IgD-negative memory B cell (primary cell): ENCODE results near the gene SORL1. TPM values are rescaled to one million over a fixed set of nuclear protein-coding genes. Genes with fewer than 3 reads are reported as not detected.
A peak's percentile ranks its signal among the peaks of the same experiment; 100 is the strongest.

Source experiments
- H3K27ac Mint-ChIP-seq, 3 donors: one replicate each; pipeline ENCODE4 v1.8.0; 2020 to 2022; ENCODE audit warnings: mild to moderate bottlenecking in 3 of 3, mixed read lengths in 3 of 3, moderate library complexity in 1 of 3
- H3K27me3 Mint-ChIP-seq: one replicate; pipeline ENCODE4 v1.8.0; 2021; ENCODE audit warnings: mixed read lengths
- H3K36me3 Mint-ChIP-seq: one replicate; pipeline ENCODE4 v1.8.0; 2020; ENCODE audit warnings: mild to moderate bottlenecking, mixed read lengths
- H3K4me1 Mint-ChIP-seq, 3 donors: one replicate each; pipeline ENCODE4 v1.8.0; 2020 to 2022; ENCODE audit warnings: mixed read lengths in 3 of 3, mild to moderate bottlenecking in 1 of 3
- H3K4me3 Mint-ChIP-seq, 4 donors: one replicate each; pipeline ENCODE4 v1.8.0; 2020 to 2022; ENCODE audit warnings: mild to moderate bottlenecking in 4 of 4, mixed read lengths in 4 of 4, moderate library complexity in 3 of 4
- H3K9me3 Mint-ChIP-seq, 3 donors: one replicate each; pipeline ENCODE4 v1.8.0; 2020 to 2021; ENCODE audit warnings: mixed read lengths in 3 of 3, mild to moderate bottlenecking in 1 of 3
- polyA plus RNA-seq: library from polyadenylated mRNA; unstranded; fragments of 300-500 nt; fragmentation: Illumina TruSeq; gene quantifications from one replicate; pipeline ENCODE4 v1.2.3, GENCODE V29; 2021

Gene SORL1
- polyA plus RNA-seq, 1 donor from 2014 or later: 25.8 TPM

DNA sequence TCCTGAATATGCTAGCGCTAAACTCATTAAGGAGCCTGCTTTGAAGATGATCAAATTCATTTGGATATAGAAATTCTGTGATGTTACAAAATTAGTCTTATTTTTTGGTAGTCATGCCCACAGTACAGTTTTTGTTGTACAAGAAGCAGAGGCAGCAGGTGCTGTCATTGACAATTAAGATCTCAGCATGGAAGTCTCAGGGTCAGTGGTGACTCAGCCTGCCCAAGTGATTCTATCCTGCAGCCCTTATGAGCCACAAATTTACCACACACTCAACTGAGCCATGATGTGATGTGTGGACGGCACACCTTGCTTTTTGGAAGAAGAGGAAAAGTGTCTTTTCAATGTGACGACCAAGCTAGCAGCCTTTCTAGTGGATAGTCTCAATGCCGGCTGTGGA lies 154.2 kb downstream of the SORL1 start:
- peaks cover 7% of the 10 kb centered on the region for H3K36me3 Mint-ChIP-seq
- no peaks in the 10 kb centered on the region for H3K9me3 Mint-ChIP-seq
- no peak overlapping the region for H3K4me3 Mint-ChIP-seq
- no peaks in the 10 kb centered on the region for H3K4me1 Mint-ChIP-seq
- no peak overlapping the region for H3K27ac Mint-ChIP-seq
- no peaks in the 10 kb centered on the region for H3K27me3 Mint-ChIP-seq

DNA sequence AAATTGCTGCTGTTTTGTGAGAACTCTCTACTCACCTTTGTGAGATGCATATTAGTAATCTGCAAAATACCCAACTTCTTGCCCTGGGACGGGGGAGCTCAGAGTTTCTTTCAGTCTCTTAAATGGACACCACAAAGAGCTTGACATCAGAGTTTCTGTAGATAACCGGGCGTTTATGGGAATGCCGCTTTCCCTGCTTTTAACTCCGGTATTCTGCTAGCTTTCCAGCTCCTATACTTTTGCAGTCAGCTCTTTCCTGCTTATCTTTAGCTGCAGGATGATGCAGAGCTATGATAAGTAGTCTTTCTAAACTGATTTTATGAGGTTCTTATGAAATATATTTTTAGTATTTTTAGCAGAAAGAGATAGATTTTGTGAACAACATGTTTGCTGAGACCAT lies 155.2 kb downstream of the SORL1 start:
- no peaks in the 10 kb centered on the region for H3K4me1 Mint-ChIP-seq
- H3K27ac Mint-ChIP-seq: no peak overlapping the region
- H3K4me3 Mint-ChIP-seq: no peak overlapping the region
- no peaks in the 10 kb centered on the region for H3K27me3 Mint-ChIP-seq
- no peaks in the 10 kb centered on the region for H3K9me3 Mint-ChIP-seq
- peaks cover 7% of the 10 kb centered on the region for H3K36me3 Mint-ChIP-seq

DNA sequence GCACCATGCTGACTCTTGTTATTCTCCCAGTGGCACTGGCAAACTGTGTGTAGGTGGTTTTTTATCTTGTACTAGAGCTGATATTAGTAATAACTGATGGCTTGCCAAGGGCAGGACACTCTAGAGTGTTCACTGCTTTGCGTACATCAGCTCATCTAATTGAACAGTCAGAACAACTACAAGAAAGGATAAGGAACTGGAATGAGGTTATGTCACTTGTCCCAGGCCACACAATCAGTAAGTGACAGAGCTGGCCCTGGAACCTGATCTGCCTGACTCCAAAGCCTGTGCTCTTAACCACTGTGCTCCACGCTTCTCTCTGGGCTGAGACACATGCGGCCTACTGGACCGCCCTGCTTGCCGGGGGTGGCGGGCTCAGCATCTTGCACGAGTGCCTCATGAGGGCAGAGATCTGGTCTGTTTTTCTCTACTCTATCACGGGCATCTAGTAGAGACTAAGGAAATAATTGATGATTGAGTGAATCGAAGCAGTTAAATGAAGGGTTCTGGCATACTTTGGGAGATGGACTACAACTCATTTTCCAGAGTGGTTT lies 156.5 kb downstream of the SORL1 start:
- H3K27ac Mint-ChIP-seq: no peak overlapping the region
- peaks cover 7% of the 10 kb centered on the region for H3K36me3 Mint-ChIP-seq
- no peaks in the 10 kb centered on the region for H3K4me1 Mint-ChIP-seq
- H3K4me3 Mint-ChIP-seq: peak overlapping the region in 1 of 4 donors; percentile 41
- no peaks in the 10 kb centered on the region for H3K9me3 Mint-ChIP-seq
- H3K27me3 Mint-ChIP-seq: no peaks in the 10 kb centered on the region

DNA sequence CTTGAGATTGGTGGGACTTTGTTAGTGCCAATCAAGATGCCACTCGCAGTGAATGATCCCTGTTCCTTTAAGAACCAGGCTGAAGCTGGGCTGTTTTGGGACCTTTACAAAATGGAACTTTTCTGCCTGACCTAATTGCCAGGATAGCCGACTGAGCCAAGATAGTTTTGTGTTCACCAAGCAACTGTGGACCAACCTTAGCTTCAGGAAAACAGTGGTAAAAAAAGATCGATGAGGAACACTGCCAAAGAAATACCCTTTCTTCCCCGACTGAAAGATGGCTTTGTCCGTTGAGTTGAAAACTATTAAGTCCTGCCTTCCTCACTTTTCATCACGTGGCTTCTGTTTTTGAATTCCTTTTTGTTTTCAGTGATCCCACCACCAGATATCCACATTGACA lies 158.6 kb downstream of the SORL1 start:
- no peak overlapping the region for H3K27ac Mint-ChIP-seq
- H3K4me1 Mint-ChIP-seq: no peaks in the 10 kb centered on the region
- H3K4me3 Mint-ChIP-seq: no peak overlapping the region
- no peaks in the 10 kb centered on the region for H3K27me3 Mint-ChIP-seq
- peaks cover 1% of the 10 kb centered on the region for H3K36me3 Mint-ChIP-seq
- no peaks in the 10 kb centered on the region for H3K9me3 Mint-ChIP-seq

DNA sequence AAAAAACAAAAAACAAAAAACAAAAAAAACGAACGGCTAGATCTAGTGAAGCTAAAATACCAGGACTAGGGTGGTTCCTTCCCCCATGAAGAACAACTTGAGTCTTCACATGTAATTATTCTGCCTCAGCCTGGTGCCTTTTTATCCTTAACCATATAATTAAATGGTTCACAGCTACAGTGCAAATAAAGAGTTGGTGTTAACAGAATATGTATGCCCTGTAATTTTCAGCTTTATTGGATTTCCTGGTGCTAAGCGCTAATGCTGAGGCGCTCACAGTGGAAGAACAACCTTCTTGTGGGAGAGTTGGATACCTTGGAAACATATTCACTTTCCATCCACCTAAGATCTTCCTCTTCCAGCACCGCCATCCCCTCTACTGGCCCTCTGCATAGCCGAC lies 159.1 kb downstream of the SORL1 start:
- Mint-ChIP-seq H3K4me3 (no peak overlapping the region), H3K4me1 (no peaks in the 10 kb centered on the region), H3K27ac (no peak overlapping the region), H3K9me3 (no peaks in the 10 kb centered on the region), H3K27me3 (no peaks in the 10 kb centered on the region), H3K36me3 (peaks cover 1% of the 10 kb centered on the region)

DNA sequence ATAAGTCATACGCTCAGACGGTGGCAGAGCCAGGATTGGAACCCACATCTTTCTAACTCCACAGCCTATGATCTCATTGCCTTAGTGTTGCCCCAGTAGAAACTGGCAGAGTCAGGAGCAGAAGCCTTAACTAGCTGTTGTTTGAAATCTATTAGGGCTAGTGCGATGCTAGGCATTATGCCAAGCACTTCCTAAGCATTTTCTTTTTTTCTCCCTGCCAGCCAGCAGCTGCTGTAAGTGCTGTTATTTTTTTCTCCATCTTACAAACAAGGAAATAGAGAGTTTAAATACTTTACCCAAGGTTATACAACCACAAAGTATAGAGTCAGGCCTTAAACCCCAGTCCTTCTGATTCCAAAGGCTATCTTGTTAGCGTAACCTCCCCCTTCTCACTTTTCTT lies 161.6 kb downstream of the SORL1 start:
- Mint-ChIP-seq H3K4me1 (no peaks in the 10 kb centered on the region), H3K27ac (no peak overlapping the region), H3K27me3 (no peaks in the 10 kb centered on the region)

DNA sequence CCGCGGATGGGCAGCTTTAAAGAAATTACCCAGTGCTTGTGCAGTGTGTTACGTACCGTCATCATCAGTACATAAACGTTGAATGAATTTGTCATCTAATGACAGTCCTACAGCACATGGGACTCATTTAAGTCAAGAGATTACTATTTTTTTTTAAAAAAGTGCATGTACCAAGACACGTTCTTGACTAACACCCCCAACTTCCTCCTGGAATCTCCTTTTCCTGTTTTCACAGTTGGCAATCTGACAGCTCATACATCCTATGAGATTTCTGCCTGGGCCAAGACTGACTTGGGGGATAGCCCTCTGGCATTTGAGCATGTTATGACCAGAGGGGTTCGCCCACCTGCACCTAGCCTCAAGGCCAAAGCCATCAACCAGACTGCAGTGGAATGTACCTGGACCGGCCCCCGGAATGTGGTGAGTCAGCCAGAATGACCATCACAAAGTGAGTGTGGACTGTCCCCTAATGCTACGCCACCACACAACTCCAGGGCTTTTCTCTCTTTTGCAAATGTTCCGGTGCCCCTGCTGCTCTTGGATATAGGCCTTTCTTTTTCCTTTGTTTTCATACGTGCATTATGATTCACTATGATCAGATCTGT lies 162.6 kb downstream of the SORL1 start:
- H3K9me3 Mint-ChIP-seq: no peaks in the 10 kb centered on the region
- H3K27ac Mint-ChIP-seq: no peak overlapping the region
- peaks cover 1% of the 10 kb centered on the region for H3K36me3 Mint-ChIP-seq
- H3K4me1 Mint-ChIP-seq: no peaks in the 10 kb centered on the region
- no peak overlapping the region for H3K4me3 Mint-ChIP-seq
- no peaks in the 10 kb centered on the region for H3K27me3 Mint-ChIP-seq

More for the DNA sequence above, 161.6 kb downstream of the SORL1 start:
- Mint-ChIP-seq H3K36me3 (peaks cover 1% of the 10 kb centered on the region), H3K9me3 (no peaks in the 10 kb centered on the region), H3K4me3 (no peak overlapping the region)

DNA sequence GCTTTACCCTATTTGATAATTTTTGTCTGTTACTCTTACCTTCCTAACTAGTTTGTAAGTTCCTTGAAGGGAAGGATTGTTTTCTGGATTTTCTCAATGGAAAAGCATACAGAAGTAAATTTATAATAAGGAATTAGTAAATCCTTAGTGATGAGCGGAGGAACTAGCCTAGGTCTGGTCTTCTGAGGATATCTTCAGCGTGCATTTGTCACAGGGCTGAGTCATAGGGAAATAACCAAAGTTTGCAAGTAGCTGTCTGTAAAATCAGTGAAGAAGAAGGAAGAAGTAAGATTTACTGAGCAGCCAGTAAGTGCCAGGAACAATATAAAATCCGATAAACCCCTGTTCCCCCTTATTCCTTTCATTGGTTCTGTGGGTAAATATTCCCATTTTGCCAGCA lies 163.4 kb downstream of the SORL1 start:
- Mint-ChIP-seq H3K4me3 (no peak overlapping the region), H3K4me1 (no peaks in the 10 kb centered on the region), H3K27ac (no peak overlapping the region), H3K27me3 (no peaks in the 10 kb centered on the region), H3K9me3 (no peaks in the 10 kb centered on the region), H3K36me3 (no peaks in the 10 kb centered on the region)

DNA sequence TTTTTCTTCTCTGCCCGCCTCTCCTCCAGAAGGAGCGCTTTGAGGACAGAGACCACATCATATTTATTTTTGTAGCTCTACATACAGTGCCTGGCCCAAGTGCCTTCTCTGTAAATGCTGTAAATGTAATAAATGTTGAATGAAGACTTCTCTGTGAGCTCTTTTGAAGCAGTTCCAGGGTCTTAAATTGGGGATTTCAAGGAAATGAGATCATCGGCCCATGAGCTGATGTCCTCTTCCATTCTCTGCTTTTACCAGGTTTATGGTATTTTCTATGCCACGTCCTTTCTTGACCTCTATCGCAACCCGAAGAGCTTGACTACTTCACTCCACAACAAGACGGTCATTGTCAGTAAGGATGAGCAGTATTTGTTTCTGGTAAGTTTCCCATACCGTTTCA lies 166.4 kb downstream of the SORL1 start:
- H3K4me3 Mint-ChIP-seq: no peak overlapping the region
- no peaks in the 10 kb centered on the region for H3K9me3 Mint-ChIP-seq
- peak overlapping the region in 1 of 3 donors; percentile 63 for H3K27ac Mint-ChIP-seq
- H3K36me3 Mint-ChIP-seq: no peaks in the 10 kb centered on the region
- H3K4me1 Mint-ChIP-seq: no peaks in the 10 kb centered on the region
- no peaks in the 10 kb centered on the region for H3K27me3 Mint-ChIP-seq

DNA sequence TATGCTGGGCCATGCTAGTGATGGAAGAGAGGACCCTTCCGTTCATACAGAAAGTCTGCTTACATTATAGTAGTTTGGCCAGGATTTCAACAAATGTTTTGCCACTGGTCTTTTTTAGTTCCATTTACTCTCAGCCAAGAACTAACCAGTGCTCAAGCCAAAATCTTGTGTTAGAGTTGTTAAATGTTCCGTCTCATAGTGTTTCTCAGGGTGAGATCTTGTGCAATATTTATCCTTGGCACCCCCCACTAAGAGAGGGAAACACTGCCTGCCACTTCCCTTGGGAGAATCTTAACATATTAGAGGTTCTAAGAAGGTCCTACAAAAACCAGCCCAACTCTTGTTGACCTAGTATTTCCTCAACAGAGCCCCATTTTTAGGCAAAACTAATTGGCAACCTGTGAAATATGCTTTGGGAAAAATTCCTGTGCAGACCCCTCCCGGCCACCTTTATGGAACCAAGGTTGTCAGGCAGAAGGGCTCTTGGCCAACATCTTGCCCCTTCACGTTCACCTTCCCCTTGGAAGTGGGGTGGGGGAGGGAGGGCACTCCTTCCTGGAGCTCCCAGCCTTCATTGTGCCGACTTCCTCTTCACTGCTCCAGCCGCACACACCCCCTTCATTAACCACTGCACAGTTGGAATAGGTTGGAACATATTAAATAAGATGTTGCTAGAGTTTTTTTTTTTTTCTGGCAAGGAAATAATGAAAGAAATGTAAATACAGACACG lies 173.8 kb downstream of the SORL1 start:
- H3K27me3 Mint-ChIP-seq: no peaks in the 10 kb centered on the region
- H3K9me3 Mint-ChIP-seq: no peaks in the 10 kb centered on the region
- no peaks in the 10 kb centered on the region for H3K4me1 Mint-ChIP-seq
- peaks cover 4% of the 10 kb centered on the region for H3K36me3 Mint-ChIP-seq
- H3K4me3 Mint-ChIP-seq: no peak overlapping the region
- H3K27ac Mint-ChIP-seq: no peak overlapping the region

DNA sequence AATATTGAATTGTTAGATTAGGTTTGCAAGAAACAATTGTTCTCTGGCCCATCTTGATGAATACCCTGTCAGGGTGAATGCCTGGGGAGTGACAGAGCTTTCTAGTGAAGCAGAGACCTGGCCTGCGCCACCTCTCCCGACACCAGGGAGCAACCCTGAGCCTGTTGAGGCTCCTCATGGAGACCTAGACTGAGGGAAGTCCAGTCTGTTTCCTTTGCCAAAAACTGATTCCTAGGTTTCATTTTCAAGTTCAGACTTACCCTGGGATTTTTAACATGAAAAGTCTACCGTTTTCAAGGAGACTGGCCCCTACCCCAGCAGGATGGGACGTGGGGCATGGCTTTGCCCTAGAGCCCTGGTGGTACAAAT lies 174.4 kb downstream of the SORL1 start:
- no peaks in the 10 kb centered on the region for H3K4me1 Mint-ChIP-seq
- no peak overlapping the region for H3K4me3 Mint-ChIP-seq
- no peaks in the 10 kb centered on the region for H3K9me3 Mint-ChIP-seq
- peaks cover 4% of the 10 kb centered on the region for H3K36me3 Mint-ChIP-seq
- no peaks in the 10 kb centered on the region for H3K27me3 Mint-ChIP-seq
- no peak overlapping the region for H3K27ac Mint-ChIP-seq

DNA sequence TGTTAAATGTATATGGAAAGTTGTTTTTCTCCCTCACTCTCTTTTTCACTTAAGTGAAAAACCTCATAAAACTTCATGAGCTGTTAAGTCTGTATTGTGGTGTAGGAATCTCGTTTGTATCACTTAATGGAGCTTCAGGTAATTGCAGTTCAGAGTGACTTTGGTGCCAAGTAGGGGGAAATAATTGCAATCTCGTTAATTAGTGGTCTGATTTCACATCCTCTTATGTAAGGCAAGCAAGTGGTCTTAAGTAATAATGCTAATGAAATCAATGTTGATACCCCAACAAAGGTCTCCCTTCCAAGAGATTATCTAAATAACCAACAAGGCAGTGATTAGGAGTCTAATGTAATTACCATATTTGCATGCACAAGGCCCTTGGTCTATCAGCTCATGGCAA lies 174.9 kb downstream of the SORL1 start:
- no peaks in the 10 kb centered on the region for H3K9me3 Mint-ChIP-seq
- H3K36me3 Mint-ChIP-seq: peaks cover 4% of the 10 kb centered on the region
- no peak overlapping the region for H3K27ac Mint-ChIP-seq
- H3K27me3 Mint-ChIP-seq: no peaks in the 10 kb centered on the region
- no peaks in the 10 kb centered on the region for H3K4me1 Mint-ChIP-seq
- H3K4me3 Mint-ChIP-seq: no peak overlapping the region

DNA sequence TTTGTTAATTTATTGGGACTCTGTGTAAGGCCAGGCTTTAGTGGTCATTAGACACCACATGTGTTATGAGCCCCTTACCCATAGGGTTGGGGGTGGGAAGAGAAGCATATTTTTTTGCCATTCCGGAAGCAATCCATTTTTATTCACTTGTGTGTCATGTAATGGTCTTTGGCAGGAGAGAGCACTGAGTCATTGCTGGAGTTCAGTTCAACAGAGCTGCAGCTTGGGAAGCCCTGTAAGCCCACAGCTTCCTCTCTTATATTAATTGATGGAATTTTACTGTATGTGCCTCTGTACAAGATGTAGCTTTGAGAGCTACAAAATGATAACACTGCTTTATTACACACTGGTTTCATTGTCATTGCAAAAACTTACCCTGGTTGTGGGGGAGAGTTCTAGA lies 177.9 kb downstream of the SORL1 start:
- Mint-ChIP-seq H3K9me3 (no peaks in the 10 kb centered on the region), H3K27ac (no peak overlapping the region), H3K4me1 (no peaks in the 10 kb centered on the region), H3K36me3 (peaks cover 4% of the 10 kb centered on the region), H3K27me3 (no peaks in the 10 kb centered on the region), H3K4me3 (no peak overlapping the region)

DNA sequence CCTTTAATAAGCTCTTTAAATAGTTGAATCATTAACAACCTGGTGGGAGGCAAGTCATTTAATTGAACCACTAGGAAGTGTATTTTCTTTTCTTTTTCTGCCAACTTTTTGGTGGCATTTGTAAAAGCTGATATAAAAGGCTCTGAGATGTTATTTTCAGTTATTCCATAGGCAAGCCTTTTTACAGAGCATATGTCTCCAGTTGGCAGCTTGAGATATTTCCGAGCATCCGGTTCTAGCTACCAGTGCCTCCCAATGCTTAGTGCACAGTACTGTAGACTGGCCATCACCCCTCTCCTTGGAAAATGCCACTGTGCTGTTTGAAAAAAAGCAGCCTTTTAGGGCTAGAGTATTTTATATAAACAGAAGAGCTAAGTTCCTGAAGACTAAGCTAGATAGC lies 179.3 kb downstream of the SORL1 start:
- peaks cover 2% of the 10 kb centered on the region for H3K36me3 Mint-ChIP-seq

DNA sequence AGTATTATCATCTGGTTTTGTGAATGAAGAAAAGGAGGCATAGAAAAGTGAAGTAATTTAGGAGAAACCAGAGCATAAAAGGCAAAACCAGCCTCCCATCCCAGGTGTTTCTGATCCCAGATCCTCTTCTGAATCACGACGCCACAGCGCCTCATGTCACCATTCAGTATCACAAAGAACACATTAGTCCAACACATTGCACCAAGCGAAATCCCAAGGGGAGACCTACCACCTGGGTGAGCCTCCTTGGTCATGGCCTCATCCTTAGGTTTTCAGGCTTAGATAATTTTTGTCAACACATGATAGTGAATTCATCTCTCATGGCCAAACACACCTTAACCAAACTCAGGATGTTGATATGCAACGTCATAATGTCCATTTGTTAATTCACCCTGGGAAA lies 182.2 kb downstream of the SORL1 start:
- Mint-ChIP-seq H3K36me3 (peaks cover 2% of the 10 kb centered on the region), H3K4me3 (no peak overlapping the region), H3K4me1 (no peaks in the 10 kb centered on the region), H3K27me3 (no peaks in the 10 kb centered on the region), H3K27ac (no peak overlapping the region), H3K9me3 (no peaks in the 10 kb centered on the region)

More for the DNA sequence above, 179.3 kb downstream of the SORL1 start:
- H3K4me1 Mint-ChIP-seq: no peaks in the 10 kb centered on the region
- no peaks in the 10 kb centered on the region for H3K27me3 Mint-ChIP-seq
- H3K27ac Mint-ChIP-seq: no peak overlapping the region
- no peaks in the 10 kb centered on the region for H3K9me3 Mint-ChIP-seq
- no peak overlapping the region for H3K4me3 Mint-ChIP-seq

DNA sequence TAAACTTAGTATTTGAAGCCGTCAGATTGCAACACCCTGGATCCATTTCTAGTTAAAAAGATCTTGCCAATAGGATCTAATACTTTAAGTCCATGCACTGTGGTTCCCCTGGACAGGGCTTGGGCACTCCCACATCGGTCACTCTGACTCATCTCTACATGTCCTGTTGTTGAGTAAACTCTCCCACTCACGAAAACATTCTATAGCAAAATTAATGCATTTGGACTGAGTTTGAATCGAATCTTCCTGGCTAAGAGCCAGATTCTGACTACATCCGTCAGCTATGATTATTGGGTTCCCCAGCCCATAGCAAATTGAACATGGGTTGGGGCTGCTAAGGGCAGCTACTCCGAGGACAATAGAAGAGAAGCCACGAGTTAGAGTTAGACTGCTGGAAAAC lies 182.8 kb downstream of the SORL1 start:
- H3K36me3 Mint-ChIP-seq: peaks cover 2% of the 10 kb centered on the region
- H3K4me1 Mint-ChIP-seq: no peaks in the 10 kb centered on the region
- no peaks in the 10 kb centered on the region for H3K9me3 Mint-ChIP-seq
- no peak overlapping the region for H3K4me3 Mint-ChIP-seq
- no peak overlapping the region for H3K27ac Mint-ChIP-seq
- no peaks in the 10 kb centered on the region for H3K27me3 Mint-ChIP-seq
